ENCODE data around the gene IRF7. TPM values are rescaled to one million over a fixed set of nuclear protein-coding genes. Genes with fewer than 3 reads are reported as not detected.
A peak's percentile ranks its signal among the peaks of the same experiment; 100 is the strongest.

IRF7 gene
- 10 to 100 TPM in 1 of 2 donors, 1 to 10 TPM in 1; 3.9 to 16.8 TPM for total RNA-seq
- 10 to 100 TPM; 10.4 to 17.1 TPM for polyA plus RNA-seq (ENCODE audit: insufficient read length in 2 of 2)
- long read RNA-seq, donor 1, partial matches to known transcripts, result 0 of 2 reads
- long read RNA-seq, donor 1, other reads (novel, unspliced or antisense), result 0 of 2 reads
- long read RNA-seq, donor 2, partial matches to known transcripts, result 0 of 1 reads
- long read RNA-seq, donor 2, other reads (novel, unspliced or antisense), result 0 of 1 reads
- long read RNA-seq, donor 3, partial matches to known transcripts, result 0 of 1 reads
- long read RNA-seq, donor 3, other reads (novel, unspliced or antisense), result 0 of 1 reads
- long read RNA-seq, donor 4, transcript IRF7-211 (2 exons, 806 nt), result major isoform, 5 of 7 reads
- long read RNA-seq, donor 4, partial matches to known transcripts, result 0 of 7 reads
- long read RNA-seq, donor 4, other reads (novel, unspliced or antisense), result 0 of 7 reads

- Histone ChIP-seq H3K36me3 (ENCODE audit: control insufficient read depth, insufficient read depth, low read length) (peaks cover 94% of the 10 kb centered on the region), H3K9me3 (ENCODE audit: control insufficient read depth, insufficient read depth, low read length) (no peaks in the 10 kb centered on the region), H3K27ac (ENCODE audit: low read depth, low read length) (peak within 1 kb of the TSS; percentile 85), H3K4me1 (ENCODE audit: control insufficient read depth, insufficient read depth, low read length) (peaks cover 33% of the 10 kb centered on the region), H3K27me3 (ENCODE audit: control insufficient read depth, insufficient read depth, low read length) (no peaks in the 10 kb centered on the region), H3K4me3 (ENCODE audit: low read depth, low read length) (peak within 1 kb of the TSS; percentile 80)
- 7% methylated on average over 58 of the region's 66 CpGs for WGBS (ENCODE audit: insufficient coverage)
- peak; percentile 49 to 95 (median 74) for DNase-seq (ENCODE audit: low read depth in 4 of 6, low spot score in 6 of 6)
Measured at GRCh38 chr11:615504-616319, at the start of gene IRF7. TSS of gene IRF7 (minus strand) at chr11:615950. CDS start at chr11:615364, 586 bp downstream.

- Histone ChIP-seq H3K4me1 (ENCODE audit: control insufficient read depth, insufficient read depth, low read length) (peaks cover 28% of the 10 kb centered on the region), H3K9me3 (ENCODE audit: control insufficient read depth, insufficient read depth, low read length) (no peaks in the 10 kb centered on the region), H3K4me3 (ENCODE audit: low read depth, low read length) (no peak overlapping the region), H3K36me3 (ENCODE audit: control insufficient read depth, insufficient read depth, low read length) (peaks cover 61% of the 10 kb centered on the region), H3K27ac (ENCODE audit: low read depth, low read length) (no peak overlapping the region), H3K27me3 (ENCODE audit: control insufficient read depth, insufficient read depth, low read length) (no peaks in the 10 kb centered on the region)
- peak in 2 of 6 donors; percentile 5 to 22 for DNase-seq (ENCODE audit: low read depth in 4 of 6, low spot score in 6 of 6)
- WGBS (ENCODE audit: insufficient coverage), result 87% methylated on average over 6 of the region's 15 CpGs
Measured at GRCh38 chr11:665062-665703, 49.4 kb upstream of the IRF7 start.

GRCh38 chr11:662689-663274 lies 47.0 kb upstream of the IRF7 start:
- H3K27ac ChIP-seq (ENCODE audit: low read depth, low read length), result peak overlapping the region; percentile 64
- WGBS (ENCODE audit: insufficient coverage), result 64% methylated on average over 13 of the region's 15 CpGs
- H3K9me3 ChIP-seq (ENCODE audit: control insufficient read depth, insufficient read depth, low read length), result no peaks in the 10 kb centered on the region
- peak in 2 of 6 donors; percentile 44 to 52 for DNase-seq (ENCODE audit: low read depth in 4 of 6, low spot score in 6 of 6)
- H3K4me1 ChIP-seq (ENCODE audit: control insufficient read depth, insufficient read depth, low read length), result peaks cover 43% of the 10 kb centered on the region
- peaks cover 74% of the 10 kb centered on the region for H3K36me3 ChIP-seq (ENCODE audit: control insufficient read depth, insufficient read depth, low read length)
- no peak overlapping the region for H3K4me3 ChIP-seq (ENCODE audit: low read depth, low read length)
- no peaks in the 10 kb centered on the region for H3K27me3 ChIP-seq (ENCODE audit: control insufficient read depth, insufficient read depth, low read length)

- Histone ChIP-seq H3K36me3 (ENCODE audit: control insufficient read depth, insufficient read depth, low read length) (peaks cover 73% of the 10 kb centered on the region), H3K27ac (ENCODE audit: low read depth, low read length) (no peak overlapping the region), H3K4me3 (ENCODE audit: low read depth, low read length) (no peak overlapping the region), H3K4me1 (ENCODE audit: control insufficient read depth, insufficient read depth, low read length) (peaks cover 46% of the 10 kb centered on the region), H3K9me3 (ENCODE audit: control insufficient read depth, insufficient read depth, low read length) (no peaks in the 10 kb centered on the region), H3K27me3 (ENCODE audit: control insufficient read depth, insufficient read depth, low read length) (no peaks in the 10 kb centered on the region)
- WGBS (ENCODE audit: insufficient coverage), result 86% methylated on average over 15 of the region's 19 CpGs
- no peak for DNase-seq (ENCODE audit: low read depth in 4 of 6, low spot score in 6 of 6)
Measured at GRCh38 chr11:660681-661444, 45.1 kb upstream of the IRF7 start.

GRCh38 chr11:660281-660680 lies 44.5 kb upstream of the IRF7 start:
- 95% methylated on average over 19 of the region's 19 CpGs for WGBS (ENCODE audit: insufficient coverage)
- Histone ChIP-seq H3K9me3 (ENCODE audit: control insufficient read depth, insufficient read depth, low read length) (no peaks in the 10 kb centered on the region), H3K36me3 (ENCODE audit: control insufficient read depth, insufficient read depth, low read length) (peaks cover 70% of the 10 kb centered on the region), H3K4me1 (ENCODE audit: control insufficient read depth, insufficient read depth, low read length) (peaks cover 43% of the 10 kb centered on the region), H3K4me3 (ENCODE audit: low read depth, low read length) (no peak overlapping the region), H3K27ac (ENCODE audit: low read depth, low read length) (no peak overlapping the region), H3K27me3 (ENCODE audit: control insufficient read depth, insufficient read depth, low read length) (no peaks in the 10 kb centered on the region)
- no peak for DNase-seq (ENCODE audit: low read depth in 4 of 6, low spot score in 6 of 6)

- Histone ChIP-seq H3K27ac (ENCODE audit: low read depth, low read length) (no peak overlapping the region), H3K9me3 (ENCODE audit: control insufficient read depth, insufficient read depth, low read length) (no peaks in the 10 kb centered on the region), H3K4me3 (ENCODE audit: low read depth, low read length) (no peak overlapping the region), H3K27me3 (ENCODE audit: control insufficient read depth, insufficient read depth, low read length) (no peaks in the 10 kb centered on the region), H3K4me1 (ENCODE audit: control insufficient read depth, insufficient read depth, low read length) (peaks cover 42% of the 10 kb centered on the region), H3K36me3 (ENCODE audit: control insufficient read depth, insufficient read depth, low read length) (peaks cover 74% of the 10 kb centered on the region)
- WGBS (ENCODE audit: insufficient coverage), result 94% methylated on average over 14 of the region's 16 CpGs
- DNase-seq (ENCODE audit: low read depth in 4 of 6, low spot score in 6 of 6), result no peak
Measured at GRCh38 chr11:659532-660085, 43.9 kb upstream of the IRF7 start.

- H3K27me3 ChIP-seq (ENCODE audit: control insufficient read depth, insufficient read depth, low read length), result no peaks in the 10 kb centered on the region
- no peak overlapping the region for H3K4me3 ChIP-seq (ENCODE audit: low read depth, low read length)
- H3K27ac ChIP-seq (ENCODE audit: low read depth, low read length), result no peak overlapping the region
- peaks cover 87% of the 10 kb centered on the region for H3K36me3 ChIP-seq (ENCODE audit: control insufficient read depth, insufficient read depth, low read length)
- peaks cover 30% of the 10 kb centered on the region for H3K4me1 ChIP-seq (ENCODE audit: control insufficient read depth, insufficient read depth, low read length)
- H3K9me3 ChIP-seq (ENCODE audit: control insufficient read depth, insufficient read depth, low read length), result no peaks in the 10 kb centered on the region
- 90% methylated on average over 9 of the region's 14 CpGs for WGBS (ENCODE audit: insufficient coverage)
- DNase-seq (ENCODE audit: low read depth in 4 of 6, low spot score in 6 of 6), result no peak
Measured at GRCh38 chr11:657691-658126, 42.0 kb upstream of the IRF7 start.

GRCh38 chr11:656866-657265 lies 41.1 kb upstream of the IRF7 start:
- Histone ChIP-seq H3K9me3 (ENCODE audit: control insufficient read depth, insufficient read depth, low read length) (no peaks in the 10 kb centered on the region), H3K36me3 (ENCODE audit: control insufficient read depth, insufficient read depth, low read length) (peaks cover 83% of the 10 kb centered on the region), H3K4me3 (ENCODE audit: low read depth, low read length) (no peak overlapping the region), H3K27me3 (ENCODE audit: control insufficient read depth, insufficient read depth, low read length) (no peaks in the 10 kb centered on the region), H3K4me1 (ENCODE audit: control insufficient read depth, insufficient read depth, low read length) (peaks cover 26% of the 10 kb centered on the region), H3K27ac (ENCODE audit: low read depth, low read length) (no peak overlapping the region)
- DNase-seq (ENCODE audit: low read depth in 4 of 6, low spot score in 6 of 6), result no peak
- 82% methylated on average over 6 of the region's 7 CpGs for WGBS (ENCODE audit: insufficient coverage)

All from spinal cord (tissue), 10 donors.